GM12878 (cell line): ENCODE measurements around the gene SH3GL2. TPM values are rescaled to one million over a fixed set of nuclear protein-coding genes. Genes with fewer than 3 reads are reported as not detected.

ENCODE experiments used
- ATAC-seq: fragments of 200-7000 bp; cut with Tn5 transposase; 3 replicates; pipeline ENCODE4 v1.9.1; 2020; ENCODE audit warnings: mild to moderate bottlenecking, moderate library complexity
- BruUV-seq: library from RNA; stranded (reverse); fragments of 400-500 nt; replicated peaks from 2 replicates; lab custom pipeline; 2021; lab: Mats Ljungman, UMichigan
- CTCF ChIA-PET: fragments of 300-600 bp; sonication (Branson Sonifier 250); formaldehyde crosslinking; extraction: SDS; loops from one replicate; lab custom pipeline; 2021; ENCODE audit warnings: inconsistent platforms; lab: Yijun Ruan, JAX
- POLR2A ChIA-PET: fragments of 350-600 bp; formaldehyde crosslinking; extraction: SDS; loops from one replicate; lab custom pipeline; 2021; ENCODE audit warnings: inconsistent platforms; lab: Charles Lee
- RAD21 ChIA-PET: fragments of 300-600 bp; sonication (Branson Sonifier 250); formaldehyde crosslinking; loops from one replicate; lab custom pipeline; 2023; ENCODE audit warnings: antibody characterized with exemption; ENCODE audit not compliant: unreplicated experiment; lab: Charles Lee
- SMC1A ChIA-PET: fragments of 300-600 bp; sonication (Branson Sonifier 250); formaldehyde crosslinking; loops from one replicate; lab custom pipeline; 2023; ENCODE audit not compliant: unreplicated experiment, uncharacterized antibody; lab: Charles Lee
- DNase-seq: peaks from one replicate; pipeline ENCODE4 v3.0.0-alpha.2; 2011; ENCODE audit warnings: low read depth, low spot score
- FAIRE-seq: peaks from 3 replicates; lab custom pipeline; 2011; peaks lifted over from hg19 to GRCh38; lab: Jason Lieb, UNC
- H2AFZ ChIP-seq: 2 replicates; pipeline ENCODE4 v1.6.0; 2011; ENCODE audit warnings: low read depth, low read length, control low read depth; ENCODE audit not compliant: control insufficient read depth
- H3K27ac ChIP-seq: 2 replicates; pipeline ENCODE4 v1.5.1; 2011; ENCODE audit warnings: control low read depth; ENCODE audit not compliant: control insufficient read depth, insufficient read depth
- H3K27me3 ChIP-seq, 2 experiments: replicated peaks in 1 of 2; 2 replicates each; pipeline versions ENCODE4 v1.6.0 to v1.6.1; 2011; ENCODE audit warnings: low read length in 1 of 2; ENCODE audit not compliant: control insufficient read depth in 2 of 2, insufficient read depth in 2 of 2
- H3K36me3 ChIP-seq, 2 experiments: 2 replicates each; pipeline ENCODE4 v1.5.1; 2011; ENCODE audit warnings: low read length in 1 of 2; ENCODE audit not compliant: control insufficient read depth in 2 of 2, insufficient read depth in 2 of 2
- H3K4me1 ChIP-seq: 2 replicates; pipeline ENCODE4 v1.6.1; 2011; ENCODE audit warnings: mild to moderate bottlenecking, low read length, moderate library complexity, mixed read lengths; ENCODE audit not compliant: control insufficient read depth, insufficient read depth
- H3K4me2 ChIP-seq: 2 replicates; pipeline ENCODE4 v1.6.0; 2011; ENCODE audit warnings: control low read depth; ENCODE audit not compliant: control insufficient read depth, insufficient read depth
- H3K4me3 ChIP-seq: fragments of 200-600 bp; sonication (generic); 2 replicates; pipeline ENCODE4 v1.5.1; 2016
- H3K79me2 ChIP-seq: 2 replicates; pipeline ENCODE4 v1.6.0; 2011; ENCODE audit warnings: low read length; ENCODE audit not compliant: control insufficient read depth, insufficient read depth
- H3K9ac ChIP-seq: 2 replicates; pipeline ENCODE4 v1.8.0; 2011; ENCODE audit warnings: low read length, control low read depth, mixed read lengths; ENCODE audit not compliant: control insufficient read depth, insufficient read depth
- H3K9me3 ChIP-seq: replicated peaks from 3 replicates; pipeline ENCODE4 v1.5.1; 2011; ENCODE audit warnings: mild to moderate bottlenecking, low read length; ENCODE audit not compliant: control insufficient read depth, insufficient read depth
- H4K20me1 ChIP-seq: 2 replicates; pipeline ENCODE4 v1.6.0; 2011; ENCODE audit not compliant: control insufficient read depth, insufficient read depth
- CHD4 ChIP-seq: fragments of 200-600 bp; sonication (generic); IDR thresholded peaks from 2 replicates; pipeline ENCODE4 v1.6.1; 2016; ENCODE audit warnings: mild to moderate bottlenecking
- DPF2 ChIP-seq: fragments of 450-650 bp; IDR thresholded peaks from 2 replicates; pipeline ENCODE4 v1.6.1; 2017; ENCODE audit warnings: mild to moderate bottlenecking
- FOXK2 ChIP-seq: fragments of 450-650 bp; IDR thresholded peaks from 2 replicates; pipeline ENCODE4 v1.6.1; 2017; ENCODE audit warnings: mild to moderate bottlenecking, moderate library complexity
- IRF4 ChIP-seq: IDR thresholded peaks from 2 replicates; pipeline ENCODE4 v1.6.1; 2011; ENCODE audit warnings: low read depth, low read length
- JUND ChIP-seq: IDR thresholded peaks from 2 replicates; pipeline ENCODE4 v1.6.1; 2012; ENCODE audit warnings: low read depth, mild to moderate bottlenecking, low read length, improper control_type of control experiment, moderate library complexity
- KAT2A ChIP-seq: conservative IDR thresholded peaks from 2 replicates; pipeline ENCODE4 v1.6.1; 2011; ENCODE audit warnings: low read depth, low read length; ENCODE audit not compliant: control insufficient read depth
- KDM1A ChIP-seq: fragments of 200-600 bp; sonication (generic); IDR thresholded peaks from 2 replicates; pipeline ENCODE4 v1.6.1; 2016; ENCODE audit warnings: borderline replicate concordance
- NFIC ChIP-seq: IDR thresholded peaks from 2 replicates; pipeline ENCODE4 v1.6.1; 2012; ENCODE audit warnings: low read depth, mild to moderate bottlenecking, inconsistent platforms, low read length, moderate library complexity
- NFYA ChIP-seq: IDR thresholded peaks from 2 replicates; pipeline ENCODE4 v1.6.1; 2011; ENCODE audit warnings: low read depth, mild to moderate bottlenecking, low read length, improper control_type of control experiment, borderline replicate concordance
- NR2C1 ChIP-seq: fragments of 450-650 bp; IDR thresholded peaks from 2 replicates; pipeline ENCODE4 v1.6.1; 2017; ENCODE audit warnings: antibody characterized with exemption, mild to moderate bottlenecking, moderate library complexity
- POLR2AphosphoS2 ChIP-seq: IDR thresholded peaks from 2 replicates; pipeline ENCODE4 v1.6.1; 2011; ENCODE audit warnings: low read depth, mild to moderate bottlenecking, low read length, improper control_type of control experiment, moderate library complexity
- RBBP5 ChIP-seq: fragments of 200-600 bp; sonication (generic); conservative IDR thresholded peaks from 2 replicates; pipeline ENCODE4 v1.6.1; 2016
- SMAD5 ChIP-seq: IDR thresholded peaks from 2 replicates; pipeline ENCODE4 v1.6.1; 2016; ENCODE audit warnings: antibody characterized with exemption, low read depth
- STAT3 ChIP-seq: IDR thresholded peaks from 2 replicates; pipeline ENCODE4 v1.6.1; 2011; ENCODE audit warnings: low read depth, low read length, improper control_type of control experiment
- whole genome bisulfite sequencing: methylation state at CpG from one replicate; pipeline ENCODE4 v1.1.6; 2016; ENCODE audit warnings: low lambda C conversion rate; ENCODE audit not compliant: insufficient replicate concordance, insufficient coverage; ENCODE audit errors: missing lambda C conversion rate; 5-methylcytosine and 5-hydroxymethylcytosine counted together
- in situ Hi-C: fragments of 300-500 bp; cut with MboI; formaldehyde crosslinking; loops from 9 replicates; pipeline ENCODE4 v1.14.3; 2018; ENCODE audit warnings: mixed read lengths
- intact Hi-C: fragments of 100-400 bp; cut with micrococcal nuclease; formaldehyde crosslinking; loops from one replicate; pipeline ENCODE4 v1.14.2; 2022; ENCODE audit not compliant: unreplicated experiment
- polyA plus RNA-seq, 11 experiments: library from polyadenylated mRNA; depleted of rRNA in 4 of 11; unstranded in 6 of 11; stranded (reverse) in 5 of 11; fragments of >200 nt; fragmentation: Nextera tagmentation in 4 of 11; fragmentation: Illumina TruSeq in 1 of 11; extraction: Ambion mirVana in 4 of 11; extraction: Trizol in 1 of 11; gene quantifications; 1 replicate in 1 of 11; 2 replicates in 10 of 11; pipeline versions ENCODE4 v1.2.1 to v1.2.3, GENCODE V29; 2011 to 2016; ENCODE audit warnings: inconsistent platforms in 2 of 11, missing spikeins in 2 of 11, low read depth in 1 of 11
- total RNA-seq, 4 experiments: library from RNA; depleted of rRNA in 3 of 4; stranded (reverse); fragments of >200 nt in 3 of 4; fragmentation: Illumina TruSeq in 1 of 4; extraction: Trizol in 1 of 4; gene quantifications; 2 replicates each; pipeline versions ENCODE4 v1.2.1 to v1.2.3, GENCODE V29; 2013 to 2021
- TF ChIP-seq, protein P1 (sequence below): IDR thresholded peaks from 2 replicates; pipeline ENCODE4 v1.6.1; 2011; ENCODE audit warnings: mild to moderate bottlenecking, low read depth, low read length, moderate library complexity; ENCODE audit not compliant: insufficient replicate concordance
- TF ChIP-seq, protein P2 (sequence below): IDR thresholded peaks from 2 replicates; pipeline ENCODE4 v1.6.1; 2011; ENCODE audit warnings: borderline replicate concordance, low read depth, mild to moderate bottlenecking, moderate library complexity, mixed read lengths, low read length; ENCODE audit not compliant: insufficient read depth; ENCODE audit errors: extremely low read length
- TF ChIP-seq, protein P3 (sequence below): IDR thresholded peaks from 2 replicates; pipeline ENCODE4 v1.6.1; 2012; ENCODE audit warnings: low read depth, low read length, improper control_type of control experiment

The SH3GL2 gene
- total and polyA plus RNA-seq, 10 of the 15 experiments (the other 5 are each of a cell fraction or from before 2014, with no cell fraction given), result not detected

DNA sequence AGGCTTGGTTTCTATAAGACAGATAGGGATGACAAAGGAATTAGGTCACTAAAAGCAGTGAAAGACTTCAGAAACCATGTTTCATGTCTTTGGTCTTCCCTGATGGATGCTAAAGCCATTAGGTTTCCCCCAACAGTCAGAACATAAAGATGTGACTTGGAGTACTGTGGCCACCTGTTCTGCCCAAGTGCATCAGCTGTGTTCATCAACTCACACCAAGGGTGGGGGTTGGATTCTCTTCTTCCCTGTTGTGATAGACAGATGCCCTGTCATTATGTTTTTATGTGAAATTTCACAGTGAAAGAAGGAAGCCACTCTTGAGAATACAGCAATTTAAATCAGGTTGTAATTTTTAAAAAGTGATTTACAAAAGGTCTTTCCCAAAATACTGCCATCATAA, 196.8 kb downstream of the SH3GL2 start:
- no TSS peak for BruUV-seq
- in situ Hi-C loops, result no loop called here

DNA sequence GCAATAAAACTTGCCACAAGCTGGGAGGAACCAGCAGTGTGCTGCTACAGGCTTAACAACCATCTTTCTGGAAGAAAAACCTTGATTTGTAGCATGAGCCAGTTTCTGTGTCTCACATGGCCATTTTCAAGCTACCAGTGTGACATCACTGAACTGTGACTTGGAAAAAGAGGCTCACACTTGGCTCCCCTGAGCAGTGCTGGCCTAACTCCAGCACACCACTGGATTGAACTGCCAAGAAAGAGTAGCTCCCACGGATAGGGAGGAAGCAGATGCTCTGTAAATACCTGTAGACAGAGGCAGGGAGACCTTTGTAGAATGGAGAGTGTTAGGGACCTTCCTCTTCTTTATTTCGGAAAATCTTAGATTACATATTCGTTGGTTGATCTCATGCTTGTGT, 197.9 kb downstream of the SH3GL2 start:
- in situ Hi-C loops, result no loop called here
- WGBS, result 0% methylated on average over 3 of the region's 3 CpGs
- RAD21 ChIA-PET, result no interaction called here

More for the DNA sequence above, 196.8 kb downstream of the SH3GL2 start:
- ATAC-seq (no peak), FAIRE-seq (no peak), DNase-seq (no peak)
- RAD21 ChIA-PET, result no interaction called here
- intact Hi-C loops, result no loop called here
- POLR2A ChIA-PET, result no interaction called here
- H3K4me1 ChIP-seq, result no peaks in the 10 kb centered on the region
- CTCF ChIA-PET, result no interaction called here
- H4K20me1 ChIP-seq, result no peaks in the 10 kb centered on the region
- SMC1A ChIA-PET, result no interaction called here
- H3K4me3 ChIP-seq, result no peak overlapping the region
- H3K79me2 ChIP-seq, result no peaks in the 10 kb centered on the region
- TF ChIP-seq, protein P1, sequence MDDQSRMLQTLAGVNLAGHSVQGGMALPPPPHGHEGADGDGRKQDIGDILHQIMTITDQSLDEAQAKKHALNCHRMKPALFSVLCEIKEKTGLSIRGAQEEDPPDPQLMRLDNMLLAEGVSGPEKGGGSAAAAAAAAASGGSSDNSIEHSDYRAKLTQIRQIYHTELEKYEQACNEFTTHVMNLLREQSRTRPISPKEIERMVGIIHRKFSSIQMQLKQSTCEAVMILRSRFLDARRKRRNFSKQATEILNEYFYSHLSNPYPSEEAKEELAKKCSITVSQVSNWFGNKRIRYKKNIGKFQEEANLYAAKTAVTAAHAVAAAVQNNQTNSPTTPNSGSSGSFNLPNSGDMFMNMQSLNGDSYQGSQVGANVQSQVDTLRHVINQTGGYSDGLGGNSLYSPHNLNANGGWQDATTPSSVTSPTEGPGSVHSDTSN, result no peak
- TF ChIP-seq RBBP5, result no peak
- TF ChIP-seq NFIC, result no peak
- no peak for TF ChIP-seq KAT2A
- TF ChIP-seq CHD4, result no peak
- no peak for TF ChIP-seq SMAD5
- TF ChIP-seq IRF4, result no peak
- no peak for TF ChIP-seq STAT3
- no peak for TF ChIP-seq POLR2AphosphoS2
- no peak for TF ChIP-seq JUND
- H3K4me2 ChIP-seq, result no peak overlapping the region
- no peak overlapping the region for H3K9ac ChIP-seq
- H3K9me3 ChIP-seq, result no peaks in the 10 kb centered on the region
- no peaks in the 10 kb centered on the region for H3K36me3 ChIP-seq
- no peaks in the 10 kb centered on the region for H3K27me3 ChIP-seq
- no peak overlapping the region for H3K27ac ChIP-seq
- no peak overlapping the region for H2AFZ ChIP-seq

More for the DNA sequence above, 197.9 kb downstream of the SH3GL2 start:
- Histone ChIP-seq H2AFZ (no peak overlapping the region), H3K36me3 (no peaks in the 10 kb centered on the region), H3K9me3 (no peaks in the 10 kb centered on the region), H4K20me1 (no peaks in the 10 kb centered on the region)
- DNase-seq, result no peak
- ATAC-seq, result no peak
- no peak for FAIRE-seq
- ChIA-PET SMC1A (no interaction called here), CTCF (no interaction called here)
- TF ChIP-seq STAT3 (no peak), KDM1A (no peak), NFYA (no peak), NR2C1 (no peak), FOXK2 (no peak), DPF2 (no peak)
- TF ChIP-seq, protein P2, sequence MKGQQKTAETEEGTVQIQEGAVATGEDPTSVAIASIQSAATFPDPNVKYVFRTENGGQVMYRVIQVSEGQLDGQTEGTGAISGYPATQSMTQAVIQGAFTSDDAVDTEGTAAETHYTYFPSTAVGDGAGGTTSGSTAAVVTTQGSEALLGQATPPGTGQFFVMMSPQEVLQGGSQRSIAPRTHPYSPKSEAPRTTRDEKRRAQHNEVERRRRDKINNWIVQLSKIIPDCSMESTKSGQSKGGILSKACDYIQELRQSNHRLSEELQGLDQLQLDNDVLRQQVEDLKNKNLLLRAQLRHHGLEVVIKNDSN, result no peak
- TF ChIP-seq, protein P3, sequence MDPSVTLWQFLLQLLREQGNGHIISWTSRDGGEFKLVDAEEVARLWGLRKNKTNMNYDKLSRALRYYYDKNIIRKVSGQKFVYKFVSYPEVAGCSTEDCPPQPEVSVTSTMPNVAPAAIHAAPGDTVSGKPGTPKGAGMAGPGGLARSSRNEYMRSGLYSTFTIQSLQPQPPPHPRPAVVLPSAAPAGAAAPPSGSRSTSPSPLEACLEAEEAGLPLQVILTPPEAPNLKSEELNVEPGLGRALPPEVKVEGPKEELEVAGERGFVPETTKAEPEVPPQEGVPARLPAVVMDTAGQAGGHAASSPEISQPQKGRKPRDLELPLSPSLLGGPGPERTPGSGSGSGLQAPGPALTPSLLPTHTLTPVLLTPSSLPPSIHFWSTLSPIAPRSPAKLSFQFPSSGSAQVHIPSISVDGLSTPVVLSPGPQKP, result no peak
- TF ChIP-seq, all 136 proteins: peak for 0
- H3K27ac ChIP-seq, result no peak overlapping the region
- H3K4me1 ChIP-seq, result no peaks in the 10 kb centered on the region
- no peak overlapping the region for H3K4me2 ChIP-seq
- no peaks in the 10 kb centered on the region for H3K27me3 ChIP-seq
- no peak overlapping the region for H3K4me3 ChIP-seq
- no TSS peak for BruUV-seq
- H3K9ac ChIP-seq, result no peak overlapping the region
- POLR2A ChIA-PET, result no interaction called here
- intact Hi-C loops, result no loop called here
- H3K79me2 ChIP-seq, result no peaks in the 10 kb centered on the region
